ENCODE results near the gene TNFRSF17. TPM values are rescaled to one million over a fixed set of nuclear protein-coding genes. Genes with fewer than 3 reads are reported as not detected.

Gene TNFRSF17
- total RNA-seq, 4 donors from 2014 or later = not detected

DNA sequence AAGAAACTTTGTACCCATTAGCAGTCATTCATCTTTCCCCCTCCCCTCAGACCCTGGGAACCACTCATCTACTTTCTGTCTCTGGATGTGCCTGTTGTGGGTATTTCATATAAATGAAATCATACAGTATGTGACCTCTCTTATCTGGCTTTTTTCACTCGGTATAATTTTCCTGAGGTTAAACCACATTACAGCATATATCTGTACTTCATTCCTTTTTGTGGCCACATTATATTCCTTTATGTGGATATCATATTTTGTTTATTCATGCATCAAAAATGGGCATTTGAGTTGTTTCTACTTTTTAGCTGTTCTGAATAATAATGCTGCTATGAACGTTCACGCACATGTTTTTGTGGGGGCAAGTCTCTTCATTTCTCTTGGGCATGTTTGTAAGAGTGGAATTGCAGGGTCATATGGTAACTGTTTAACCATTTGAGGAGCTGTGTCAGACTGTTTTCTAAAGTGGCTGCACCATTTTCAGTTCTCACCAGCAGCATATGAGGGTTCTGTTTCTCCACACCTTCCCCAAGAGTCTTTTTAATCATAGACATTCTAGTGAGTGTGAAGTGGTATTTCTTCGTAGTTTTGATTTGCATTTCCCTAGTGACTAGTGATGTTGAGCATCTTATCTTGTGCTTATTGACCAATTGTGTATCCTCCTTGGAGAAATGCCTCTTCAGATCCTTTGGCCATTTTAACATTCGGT lies 15.3 kb downstream of the TNFRSF17 start:
- TF ChIP-seq, protein P1, sequence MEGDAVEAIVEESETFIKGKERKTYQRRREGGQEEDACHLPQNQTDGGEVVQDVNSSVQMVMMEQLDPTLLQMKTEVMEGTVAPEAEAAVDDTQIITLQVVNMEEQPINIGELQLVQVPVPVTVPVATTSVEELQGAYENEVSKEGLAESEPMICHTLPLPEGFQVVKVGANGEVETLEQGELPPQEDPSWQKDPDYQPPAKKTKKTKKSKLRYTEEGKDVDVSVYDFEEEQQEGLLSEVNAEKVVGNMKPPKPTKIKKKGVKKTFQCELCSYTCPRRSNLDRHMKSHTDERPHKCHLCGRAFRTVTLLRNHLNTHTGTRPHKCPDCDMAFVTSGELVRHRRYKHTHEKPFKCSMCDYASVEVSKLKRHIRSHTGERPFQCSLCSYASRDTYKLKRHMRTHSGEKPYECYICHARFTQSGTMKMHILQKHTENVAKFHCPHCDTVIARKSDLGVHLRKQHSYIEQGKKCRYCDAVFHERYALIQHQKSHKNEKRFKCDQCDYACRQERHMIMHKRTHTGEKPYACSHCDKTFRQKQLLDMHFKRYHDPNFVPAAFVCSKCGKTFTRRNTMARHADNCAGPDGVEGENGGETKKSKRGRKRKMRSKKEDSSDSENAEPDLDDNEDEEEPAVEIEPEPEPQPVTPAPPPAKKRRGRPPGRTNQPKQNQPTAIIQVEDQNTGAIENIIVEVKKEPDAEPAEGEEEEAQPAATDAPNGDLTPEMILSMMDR (IDR thresholded peaks at IDR 0.05) = no peak
- TF ChIP-seq EP300 (IDR thresholded peaks at IDR 0.05) (no peak), POLR2A (IDR thresholded peaks at IDR 0.05) (no peak)
- H3K4me1 ChIP-seq = peaks cover 0 to 27% (median 14%) of the 10 kb centered on the region in 4 donors
- H3K9me3 ChIP-seq = no peaks in the 10 kb centered on the region
- no peaks in the 10 kb centered on the region for H3K27me3 ChIP-seq
- WGBS, 2 donors = 69 to 72% methylated on average over 5 of the region's 5 CpGs
- no peaks in the 10 kb centered on the region for H3K36me3 ChIP-seq
- H3K27ac ChIP-seq = no peak overlapping the region
- H3K4me3 ChIP-seq = no peak overlapping the region
- DNase-seq (ENCODE audit: low spot score in 2 of 2) = no peak

DNA sequence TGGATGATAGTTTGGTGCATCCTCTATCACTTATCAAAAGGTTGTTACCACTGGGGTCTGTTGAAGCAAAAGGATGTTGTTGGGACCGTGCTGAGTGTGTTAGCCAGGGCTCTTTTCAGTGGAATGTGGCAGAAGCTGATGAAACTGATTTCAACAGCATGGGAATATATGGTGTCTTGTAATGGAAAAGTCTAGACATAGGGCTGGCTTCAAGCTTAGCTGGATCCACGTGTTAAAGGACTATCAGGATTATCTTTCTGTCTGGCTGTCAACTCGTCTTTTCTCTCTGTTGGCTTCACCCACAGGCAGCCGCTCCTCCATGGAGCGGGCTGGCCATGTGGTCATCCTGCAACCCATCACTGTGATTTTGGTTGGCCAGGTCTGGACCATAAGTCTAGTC lies 20.2 kb downstream of the TNFRSF17 start:
- DNase-seq (ENCODE audit: low spot score in 2 of 2) = no peak
- Histone ChIP-seq H3K4me3 (no peak overlapping the region), H3K4me1 (no peaks in the 10 kb centered on the region), H3K9me3 (no peaks in the 10 kb centered on the region), H3K27me3 (no peaks in the 10 kb centered on the region), H3K36me3 (no peaks in the 10 kb centered on the region), H3K27ac (no peak overlapping the region)
- TF ChIP-seq EP300 (IDR thresholded peaks at IDR 0.05) (no peak), POLR2A (IDR thresholded peaks at IDR 0.05) (no peak)
- TF ChIP-seq, protein P1 (IDR thresholded peaks at IDR 0.05) = no peak
- 62 to 88% methylated on average over 5 of the region's 5 CpGs for WGBS, 2 donors

DNA sequence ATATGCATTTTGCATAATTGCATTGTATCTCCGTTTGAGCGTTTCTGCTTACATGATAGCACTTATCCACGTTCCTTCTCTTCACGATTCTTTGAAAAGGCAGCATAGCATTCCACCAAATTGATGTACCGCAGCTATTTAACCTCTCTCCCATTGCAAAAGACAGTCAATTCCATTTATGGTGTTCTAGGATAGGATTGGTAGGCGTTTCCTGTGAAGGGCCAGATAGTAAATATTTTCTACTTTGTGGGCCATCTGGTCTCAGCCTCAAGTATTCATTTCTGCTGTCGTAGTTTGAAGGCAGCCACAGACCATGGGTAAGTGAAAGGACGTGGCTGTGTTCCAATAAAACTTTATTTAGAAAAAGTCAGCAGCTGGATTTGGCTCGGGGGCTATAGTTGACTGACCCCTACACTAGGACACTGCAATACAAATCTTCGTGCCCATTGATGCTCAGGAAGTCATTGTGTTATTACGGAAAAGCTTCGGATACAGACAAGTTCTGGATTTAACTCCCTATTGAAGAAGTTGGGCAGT lies 21.6 kb downstream of the TNFRSF17 start:
- no peak for DNase-seq (ENCODE audit: low spot score in 2 of 2)
- Histone ChIP-seq H3K36me3 (no peaks in the 10 kb centered on the region), H3K27me3 (no peaks in the 10 kb centered on the region), H3K27ac (no peak overlapping the region), H3K4me3 (no peak overlapping the region), H3K9me3 (no peaks in the 10 kb centered on the region), H3K4me1 (no peaks in the 10 kb centered on the region)
- WGBS, 2 donors = 87 to 90% methylated on average over 12 of the region's 12 CpGs
- TF ChIP-seq EP300 (IDR thresholded peaks at IDR 0.05) = no peak
- TF ChIP-seq, protein P1 (IDR thresholded peaks at IDR 0.05) = no peak
- TF ChIP-seq POLR2A (IDR thresholded peaks at IDR 0.05) = no peak

DNA sequence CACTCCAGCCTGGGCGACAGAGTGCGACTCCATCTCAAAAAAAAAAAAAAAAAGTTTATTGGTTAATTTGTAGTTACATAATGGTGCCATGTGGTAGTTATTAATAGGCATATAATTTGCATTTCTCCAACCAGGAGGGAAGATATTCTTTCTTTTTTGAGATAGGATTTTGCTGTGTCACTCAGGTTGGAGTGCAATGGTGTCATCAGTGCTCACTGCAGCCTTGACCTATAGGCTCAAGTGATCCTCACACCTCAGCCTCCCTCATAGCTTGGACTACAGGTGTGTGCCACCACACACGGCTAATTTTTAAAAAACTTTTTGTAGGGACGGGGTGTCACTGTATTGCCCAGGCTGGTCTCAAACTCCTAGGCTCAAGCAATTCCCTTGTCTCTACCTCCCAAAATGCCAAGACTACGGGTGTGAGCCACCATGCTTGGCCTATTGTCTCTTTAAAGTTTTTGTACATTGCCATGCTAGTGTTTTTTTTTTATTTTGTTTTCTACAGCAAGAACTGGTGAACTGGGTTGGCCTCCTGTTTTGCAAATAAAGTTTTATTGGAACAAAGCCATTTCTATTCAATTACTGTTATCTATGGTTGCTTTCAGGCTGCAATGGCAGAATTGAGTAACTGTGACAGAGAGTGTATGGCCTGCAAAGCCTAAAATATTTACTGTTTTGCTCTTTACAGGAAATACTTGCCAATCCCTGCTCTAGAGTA lies 23.4 kb downstream of the TNFRSF17 start:
- peaks cover 0 to 3% (median 0%) of the 10 kb centered on the region in 4 donors for H3K4me1 ChIP-seq
- H3K27me3 ChIP-seq = no peaks in the 10 kb centered on the region
- no peaks in the 10 kb centered on the region for H3K36me3 ChIP-seq
- no peak for DNase-seq (ENCODE audit: low spot score in 2 of 2)
- WGBS, 2 donors = 56 to 83% methylated on average over 5 of the region's 5 CpGs
- H3K4me3 ChIP-seq = no peak overlapping the region
- no peaks in the 10 kb centered on the region for H3K9me3 ChIP-seq
- TF ChIP-seq, protein P1 (IDR thresholded peaks at IDR 0.05) = no peak
- TF ChIP-seq EP300 (IDR thresholded peaks at IDR 0.05) = no peak
- TF ChIP-seq POLR2A (IDR thresholded peaks at IDR 0.05) = no peak
- H3K27ac ChIP-seq = no peak overlapping the region

Measured in tibial nerve (tissue), 4 donors.